Activated CD8-positive, alpha-beta T cell treated with anti-CD3 and anti-CD28 coated beads for 36 hours (primary cell): Measurements from ENCODE around the gene PATE3. TPM values are rescaled to one million over a fixed set of nuclear protein-coding genes. Genes with fewer than 3 reads are reported as not detected.

Source experiments
- ATAC-seq: fragments of 200-7000 bp; cut with Tn5 transposase; one replicate; pipeline ENCODE4 v1.10.0; 2021; ENCODE audit warnings: mild to moderate bottlenecking, moderate library complexity
- CTCF ChIA-PET: fragments of 350-600 bp; sonication (Branson Sonifier 250); formaldehyde crosslinking; loops from one replicate; lab custom pipeline; 2021; ENCODE audit warnings: antibody characterized with exemption; lab: Charles Lee
- POLR2A ChIA-PET: fragments of 350-600 bp; sonication (Branson Sonifier 250); formaldehyde crosslinking; loops from one replicate; lab custom pipeline; 2021; ENCODE audit warnings: antibody characterized with exemption; lab: Charles Lee
- DNase-seq: peaks from one replicate; pipeline ENCODE4 v3.0.0-alpha.2; 2020
- H3K27ac Mint-ChIP-seq: one replicate; pipeline ENCODE4 v1.8.0; 2021; ENCODE audit warnings: mild to moderate bottlenecking, mixed read lengths
- H3K27me3 Mint-ChIP-seq: one replicate; pipeline ENCODE4 v1.8.0; 2021; ENCODE audit warnings: mixed read lengths
- H3K36me3 Mint-ChIP-seq: one replicate; pipeline ENCODE4 v1.8.0; 2021; ENCODE audit warnings: low read depth, mixed read lengths
- H3K4me1 Mint-ChIP-seq: one replicate; pipeline ENCODE4 v1.8.0; 2021; ENCODE audit warnings: low read depth, mixed read lengths
- H3K4me3 Mint-ChIP-seq: one replicate; pipeline ENCODE4 v1.8.0; 2021; ENCODE audit warnings: mild to moderate bottlenecking, moderate library complexity, mixed read lengths
- H3K9me3 Mint-ChIP-seq: one replicate; pipeline ENCODE4 v1.8.0; 2021; ENCODE audit warnings: mixed read lengths
- CTCF ChIP-seq: fragments of 200-600 bp; IDR thresholded peaks from one replicate; pipeline ENCODE4 v1.8.0; 2022; ENCODE audit warnings: antibody characterized with exemption, mild to moderate bottlenecking
- intact Hi-C: fragments of 100-400 bp; cut with micrococcal nuclease; formaldehyde crosslinking; loops from one replicate; pipeline ENCODE4 v1.10.0; 2022
- total RNA-seq, 2 experiments: library from RNA; stranded (reverse); gene quantifications; one replicate each; pipeline ENCODE4 v1.2.3, GENCODE V29; 2021

PATE3 gene
- total RNA-seq, 2 experiments from 2014 or later = not detected

- ChIA-PET CTCF (no interaction called here), POLR2A (no interaction called here)
- no peaks in the 10 kb centered on the region for H3K4me1 Mint-ChIP-seq
- TF ChIP-seq CTCF = no peak
- intact Hi-C loops = no loop called here
- H3K36me3 Mint-ChIP-seq = no peaks in the 10 kb centered on the region
- H3K27ac Mint-ChIP-seq = no peak overlapping the region
- H3K4me3 Mint-ChIP-seq = no peak overlapping the region
- peaks cover 10% of the 10 kb centered on the region for H3K27me3 Mint-ChIP-seq
- no peak for DNase-seq
- no peak for ATAC-seq
- no peaks in the 10 kb centered on the region for H3K9me3 Mint-ChIP-seq
These were observed 3.2 kb upstream of the PATE3 start for GRCh38 chr11:125784678-125785077.

DNA sequence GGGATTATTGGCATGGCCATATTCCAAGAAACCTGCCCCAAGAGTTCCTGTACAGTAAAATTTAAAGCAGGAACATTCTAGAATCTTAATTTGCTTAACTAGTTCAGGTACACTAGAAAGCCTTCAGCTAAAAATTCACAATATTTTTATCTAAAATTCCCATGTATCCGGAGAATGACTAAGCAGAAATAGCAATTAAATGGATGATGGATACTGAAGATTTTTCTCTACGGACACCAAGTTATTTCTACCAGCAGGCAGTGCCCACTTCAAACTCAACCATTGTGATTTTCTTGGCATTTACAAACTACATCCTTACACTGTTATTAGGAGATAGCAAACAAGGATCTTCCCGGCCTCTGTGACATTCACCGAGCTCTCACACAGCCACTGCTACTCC, 2.9 kb downstream of the PATE3 start:
- Mint-ChIP-seq H3K27ac (no peak overlapping the region), H3K4me3 (no peak overlapping the region), H3K4me1 (no peaks in the 10 kb centered on the region), H3K9me3 (peaks cover 14% of the 10 kb centered on the region), H3K36me3 (no peaks in the 10 kb centered on the region), H3K27me3 (peaks cover 12% of the 10 kb centered on the region)
- no peak for TF ChIP-seq CTCF
- ChIA-PET CTCF (no interaction called here), POLR2A (no interaction called here)
- intact Hi-C loops = no loop called here
- no peak for ATAC-seq
- DNase-seq = no peak

DNA sequence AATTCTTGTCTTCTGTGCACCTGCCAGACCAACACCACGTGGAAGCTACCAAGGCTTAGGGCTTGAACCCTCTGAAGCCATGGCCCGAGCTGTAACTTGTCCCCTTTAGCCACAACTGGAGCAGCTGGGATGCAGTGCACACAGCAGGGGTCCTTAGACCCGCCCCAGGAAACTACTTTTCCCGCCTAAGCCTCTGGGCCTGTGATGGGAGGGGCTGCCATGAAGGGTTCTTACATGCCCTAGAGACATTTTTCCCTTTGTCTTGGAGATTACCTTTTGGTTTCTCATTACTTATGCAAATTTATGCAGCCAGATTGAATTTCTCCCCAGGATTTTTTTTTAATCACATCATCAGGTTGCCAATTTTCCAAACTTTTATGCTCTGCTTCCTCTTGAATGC, 9.7 kb downstream of the PATE3 start:
- H3K9me3 Mint-ChIP-seq = peaks cover 40% of the 10 kb centered on the region
- H3K36me3 Mint-ChIP-seq = peaks cover 2% of the 10 kb centered on the region
- ChIA-PET POLR2A (no interaction called here), CTCF (no interaction called here)
- DNase-seq = no peak
- no peak overlapping the region for H3K4me3 Mint-ChIP-seq
- intact Hi-C loops = no loop called here
- H3K27me3 Mint-ChIP-seq = peaks cover 16% of the 10 kb centered on the region
- no peaks in the 10 kb centered on the region for H3K4me1 Mint-ChIP-seq
- no peak for ATAC-seq
- no peak overlapping the region for H3K27ac Mint-ChIP-seq
- no peak for TF ChIP-seq CTCF

GRCh38 chr11:125799808-125800207, 11.9 kb downstream of the PATE3 start:
- H3K36me3 Mint-ChIP-seq = peaks cover 2% of the 10 kb centered on the region
- intact Hi-C loops = no loop called here
- DNase-seq (no peak), ATAC-seq (no peak)
- peaks cover 43% of the 10 kb centered on the region for H3K9me3 Mint-ChIP-seq
- no peak overlapping the region for H3K4me3 Mint-ChIP-seq
- H3K27ac Mint-ChIP-seq = no peak overlapping the region
- H3K4me1 Mint-ChIP-seq = no peaks in the 10 kb centered on the region
- H3K27me3 Mint-ChIP-seq = peaks cover 16% of the 10 kb centered on the region
- TF ChIP-seq CTCF = no peak
- CTCF ChIA-PET = no interaction called here
- POLR2A ChIA-PET = no interaction called here

DNA sequence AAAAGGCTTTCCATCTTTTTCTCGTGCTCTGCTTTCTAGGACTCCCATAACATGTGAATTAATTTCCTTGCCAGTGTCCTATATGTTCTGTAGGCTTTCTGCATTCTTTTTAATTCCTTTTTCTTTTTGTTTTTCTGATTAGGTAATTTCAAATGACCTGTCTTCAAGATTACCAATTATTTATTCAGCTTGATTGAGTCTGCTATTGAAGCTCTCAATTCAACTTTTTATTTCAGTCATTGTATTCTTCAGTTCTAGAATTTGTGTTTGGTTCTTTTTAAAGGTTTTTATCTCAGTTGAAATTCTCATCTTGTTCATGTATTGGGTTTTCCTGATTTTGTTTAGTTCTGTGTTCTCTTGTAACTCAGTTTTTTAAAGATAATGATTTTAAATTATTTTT, 14.5 kb downstream of the PATE3 start:
- Mint-ChIP-seq H3K27ac (no peak overlapping the region), H3K4me3 (no peak overlapping the region), H3K4me1 (no peaks in the 10 kb centered on the region), H3K36me3 (peaks cover 2% of the 10 kb centered on the region), H3K9me3 (peaks cover 33% of the 10 kb centered on the region), H3K27me3 (peaks cover 9% of the 10 kb centered on the region)
- DNase-seq (no peak), ATAC-seq (no peak)
- CTCF ChIA-PET = no interaction called here
- no peak for TF ChIP-seq CTCF
- POLR2A ChIA-PET = no interaction called here
- intact Hi-C loops = no loop called here
